ENCODE data around the gene RYR1.
A peak's percentile ranks its signal among the peaks of the same experiment; 100 is the strongest.
"Not testable (repeated sequence)": the region's sequence is repeated elsewhere in the genome, so short reads cannot be mapped to it uniquely, and the experiment has no call there.

RYR1 gene

GRCh38 chr19:38571682-38572081 is 138.2 kb downstream of the RYR1 start:
- no peak for DNase-seq

GRCh38 chr19:38577826-38578225 is 144.3 kb downstream of the RYR1 start:
- no peak for DNase-seq

DNA sequence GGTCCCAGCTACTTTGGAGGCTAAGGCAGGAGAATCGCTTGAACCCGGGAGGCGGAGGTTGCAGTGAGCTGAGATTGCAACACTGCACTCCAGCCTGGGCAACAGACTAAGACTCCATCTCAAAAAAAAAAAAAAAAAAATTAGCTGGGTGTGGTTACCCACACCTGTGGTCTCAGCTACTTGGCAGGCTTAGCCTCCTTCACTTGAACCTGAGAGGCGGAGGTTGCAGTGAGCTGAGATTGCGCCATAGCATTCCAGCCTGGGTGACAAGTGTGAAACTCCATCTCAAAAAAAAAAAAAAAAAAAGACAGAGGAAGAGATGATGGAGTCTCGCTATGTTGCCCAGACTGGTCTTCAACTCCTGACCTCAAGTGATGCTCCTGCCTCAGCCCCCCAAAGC is 145.8 kb downstream of the RYR1 start:
- peak; percentile 16 for DNase-seq

DNA sequence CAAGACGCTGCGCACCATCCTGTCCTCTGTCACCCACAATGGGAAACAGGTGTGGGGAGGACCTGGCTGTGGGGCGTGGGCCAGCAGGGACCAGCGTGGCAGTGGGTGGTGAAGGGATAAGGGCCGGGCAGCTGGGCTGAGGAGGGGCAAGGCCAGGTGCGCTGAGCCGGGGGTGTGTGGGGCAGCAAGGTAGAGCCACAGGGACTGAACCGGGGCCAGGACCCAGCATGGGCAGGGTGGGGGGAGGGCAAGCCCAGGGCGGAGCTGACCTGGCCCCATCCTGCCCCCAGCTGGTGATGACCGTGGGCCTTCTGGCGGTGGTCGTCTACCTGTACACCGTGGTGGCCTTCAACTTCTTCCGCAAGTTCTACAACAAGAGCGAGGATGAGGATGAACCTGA is 146.6 kb downstream of the RYR1 start:
- no peak for DNase-seq

DNA sequence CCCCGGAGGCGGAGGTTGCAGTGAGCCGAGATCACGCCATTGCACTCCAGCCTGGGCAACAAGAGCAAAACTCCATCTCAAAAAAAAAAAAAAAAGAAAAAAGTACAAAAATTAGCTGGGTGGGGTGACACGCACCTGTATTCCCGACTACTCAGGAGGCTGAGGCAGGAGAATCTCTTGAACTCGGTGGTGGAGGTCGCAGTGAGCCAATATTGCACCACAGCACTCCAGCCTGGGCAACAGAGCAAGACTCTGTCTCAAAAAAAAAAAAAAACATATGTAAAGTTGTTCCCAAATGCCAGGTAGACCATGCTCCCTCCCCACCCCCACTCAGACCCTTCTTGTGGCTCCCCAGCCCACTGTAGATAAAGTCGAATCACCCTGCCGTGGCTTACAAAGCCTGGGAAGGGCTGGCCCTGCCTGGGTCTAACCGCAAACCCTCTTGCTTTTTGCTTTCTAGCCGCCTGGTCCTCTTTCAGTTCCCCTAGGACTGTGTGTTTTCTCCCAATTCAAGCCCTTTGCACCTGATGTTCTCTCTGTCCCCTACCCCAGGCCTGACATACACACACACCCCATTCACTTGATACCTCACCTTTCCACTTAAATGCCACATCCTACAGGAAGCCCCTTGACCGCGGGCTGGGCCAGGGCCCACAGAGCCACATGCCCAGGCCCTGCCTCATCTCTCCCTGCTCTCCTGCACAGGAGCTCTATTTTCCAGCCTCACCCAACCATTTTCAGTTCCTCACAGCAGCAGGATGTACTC is 149.9 kb downstream of the RYR1 start:
- DNase-seq, result no peak

DNA sequence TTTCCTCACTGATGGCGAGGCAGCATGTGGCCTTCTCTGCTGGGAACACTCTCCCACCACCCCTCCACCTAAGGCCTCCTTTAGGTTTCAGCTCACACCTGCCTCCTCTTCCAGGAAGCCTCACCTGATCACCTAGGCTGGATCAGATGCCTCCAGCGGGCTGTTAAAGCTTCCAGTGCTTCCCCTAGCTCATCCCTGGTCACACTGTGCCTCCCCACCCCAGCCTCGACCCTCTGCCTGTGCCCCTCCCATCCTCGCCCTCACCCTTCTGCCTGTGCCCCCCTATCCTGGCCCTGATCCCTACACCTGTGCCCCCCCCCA is 150.5 kb downstream of the RYR1 start:
- no peak for DNase-seq

- no peak for DNase-seq
Measured at GRCh38 chr19:38587562-38587961, 154.1 kb downstream of the RYR1 start.

- DNase-seq, result no peak
Measured at GRCh38 chr19:38588041-38588440, 154.6 kb downstream of the RYR1 start.

DNA sequence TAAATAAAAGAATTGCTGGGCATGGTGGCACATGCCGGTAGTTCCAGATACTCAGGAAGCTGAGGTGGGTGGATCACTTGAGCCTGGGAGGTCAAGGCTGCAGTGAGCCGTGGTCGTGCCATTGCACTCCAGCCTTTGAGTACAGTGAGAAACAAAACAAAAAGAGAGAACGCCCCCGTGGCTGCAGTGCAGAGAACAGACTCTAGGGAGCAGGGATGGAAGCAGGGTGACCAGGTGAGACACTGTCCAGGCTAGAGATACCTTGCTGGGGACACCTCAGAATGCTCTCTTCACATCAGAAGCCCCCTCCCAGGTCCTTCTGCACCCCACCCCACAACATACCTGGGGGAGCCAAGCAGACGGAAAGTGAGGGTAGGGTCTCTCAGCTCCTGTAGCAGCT is 159.4 kb downstream of the RYR1 start:
- DNase-seq, result no peak

- DNase-seq, result peak; percentile 63
Measured at GRCh38 chr19:38596057-38596981, 162.8 kb downstream of the RYR1 start.

GRCh38 chr19:38597075-38597474 is 163.6 kb downstream of the RYR1 start:
- no peak for DNase-seq

GRCh38 chr19:38599722-38600121 is 166.2 kb downstream of the RYR1 start:
- DNase-seq, result no peak

DNA sequence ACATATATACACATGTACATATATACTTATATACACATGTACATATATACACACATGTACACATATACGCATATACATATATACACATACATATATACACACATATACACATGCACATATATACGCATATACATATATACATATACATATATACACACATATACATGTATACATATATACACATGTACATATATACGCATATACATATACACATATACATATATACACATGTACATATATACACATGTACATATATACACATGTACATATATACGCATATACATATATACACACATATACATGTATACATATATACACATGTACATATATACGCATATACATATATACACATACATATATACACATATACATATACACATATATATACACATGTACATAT is 169.4 kb downstream of the RYR1 start:
- not testable (repeated sequence) for DNase-seq

GRCh38 chr19:38606131-38606530 is 172.6 kb downstream of the RYR1 start:
- DNase-seq, result no peak

GRCh38 chr19:38614289-38614688 is 180.8 kb downstream of the RYR1 start:
- no peak for DNase-seq

DNA sequence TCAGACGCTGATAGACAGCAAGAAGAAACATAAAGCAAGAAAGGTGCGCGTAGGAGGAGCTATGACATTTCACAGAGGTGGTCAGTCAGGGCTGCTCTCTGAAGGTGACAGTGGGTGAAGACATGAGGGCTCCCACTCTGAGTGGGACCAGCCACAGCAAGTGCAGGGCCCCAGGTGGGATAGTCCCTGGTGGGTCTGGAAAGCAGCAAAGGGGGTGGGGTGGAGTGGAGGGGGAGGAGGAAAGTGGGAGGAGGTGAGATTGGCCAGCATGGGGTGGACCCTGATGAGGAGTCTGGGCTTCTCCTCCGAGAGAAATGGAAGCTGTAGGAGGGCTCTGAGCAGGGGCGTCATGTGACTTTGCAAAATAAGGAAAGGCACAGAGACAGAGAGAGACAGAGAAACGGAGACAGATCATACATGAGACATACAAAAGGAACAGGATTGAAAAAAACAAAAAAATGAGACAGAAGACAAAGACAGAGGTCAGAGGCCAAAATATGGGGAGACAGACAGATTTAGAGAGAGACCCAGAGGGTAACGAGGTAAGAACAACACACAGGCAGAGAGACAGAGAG is 181.6 kb downstream of the RYR1 start:
- no peak for DNase-seq

DNA sequence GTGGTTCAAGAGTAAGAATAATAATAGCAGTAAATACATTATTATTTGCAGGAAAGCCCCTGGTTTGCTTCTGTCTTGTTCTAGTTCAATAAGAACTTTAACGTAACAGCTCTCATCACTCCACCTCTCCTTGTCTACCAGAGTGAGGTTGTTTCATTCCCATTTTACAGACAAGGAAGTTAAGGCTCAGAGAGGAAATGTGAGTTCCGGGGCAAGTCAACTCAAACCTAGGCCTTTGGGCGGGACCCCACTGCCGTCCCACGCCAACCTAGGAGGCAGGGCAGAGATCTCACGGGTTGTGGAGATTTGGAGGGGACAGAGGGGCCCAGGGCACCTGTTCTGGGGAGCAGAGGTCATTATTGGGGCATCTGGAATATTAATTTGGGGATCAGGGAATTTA is 182.8 kb downstream of the RYR1 start:
- no peak for DNase-seq

- no peak for DNase-seq
Measured at GRCh38 chr19:38617283-38617763, 183.8 kb downstream of the RYR1 start.

- DNase-seq, result no peak
Measured at GRCh38 chr19:38617764-38618589, 184.5 kb downstream of the RYR1 start, which contains the start of gene MAP4K1. Gene MAP4K1, minus strand, starts transcription at chr19:38617953. Its CDS starts 58 bp downstream, at chr19:38617895.

DNA sequence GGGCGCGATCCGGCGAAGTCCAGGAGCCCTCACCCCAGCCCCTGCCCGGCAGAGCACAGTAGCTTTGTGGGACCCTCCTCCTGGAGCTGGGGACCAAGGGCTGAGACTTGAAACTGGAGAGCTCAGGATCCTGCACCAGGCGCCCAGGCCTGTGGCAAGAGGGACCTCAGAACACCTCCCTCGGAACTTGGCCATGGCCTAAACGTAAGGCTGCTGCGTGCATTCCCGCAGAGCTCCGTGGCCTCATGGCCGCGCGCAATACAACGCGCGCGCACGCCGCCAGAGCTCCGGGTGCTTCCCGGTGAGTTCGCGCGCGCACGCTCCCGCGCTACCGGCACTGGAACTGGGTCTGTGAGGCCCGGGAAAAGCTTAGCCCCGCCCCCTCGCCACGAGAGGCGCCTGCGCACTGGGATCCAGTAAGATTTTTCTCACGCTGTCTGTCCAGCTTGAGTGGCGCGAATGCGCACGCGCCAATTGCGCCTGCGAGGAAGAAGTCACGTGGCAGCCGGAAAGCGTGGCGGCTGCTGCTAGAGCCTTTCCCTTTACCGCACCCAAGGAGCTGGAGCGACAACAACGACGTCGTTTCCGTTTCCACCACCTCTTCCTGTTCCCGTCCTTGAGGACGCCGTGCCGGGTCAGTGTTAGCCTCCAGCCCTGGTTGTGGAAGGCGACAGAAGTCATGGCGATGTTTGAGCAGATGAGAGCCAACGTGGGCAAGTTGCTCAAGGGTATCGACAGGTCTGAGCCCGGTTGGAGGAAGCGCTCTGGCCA is 185.3 kb downstream of the RYR1 start, which contains the start of gene EIF3K:
TSS of gene EIF3K (plus strand) at position 599 of the 771 bp plus-strand sequence. CDS start at position 680, 81 bp downstream.
- peak; percentile 96 for DNase-seq

GRCh38 chr19:38619361-38620174 is 186.1 kb downstream of the RYR1 start:
- DNase-seq, result no peak

Measured in NCI-H226 (cell line).